NT2/D1 (cell line): ENCODE measurements around the gene MAN2B1.

Experiments
- SUZ12 ChIP-seq: IDR thresholded peaks from 2 replicates; pipeline ENCODE4 v1.6.1; 2011; ENCODE audit not compliant: insufficient read length, insufficient read depth; ENCODE audit errors: extremely low read depth
- YY1 ChIP-seq: IDR thresholded peaks from 2 replicates; pipeline ENCODE4 v1.6.1; 2011; ENCODE audit not compliant: insufficient read length, insufficient read depth
- ZNF274 ChIP-seq: IDR thresholded peaks from 2 replicates; pipeline ENCODE4 v1.6.1; 2011; ENCODE audit warnings: mild to moderate bottlenecking, low read depth, low read length

DNA sequence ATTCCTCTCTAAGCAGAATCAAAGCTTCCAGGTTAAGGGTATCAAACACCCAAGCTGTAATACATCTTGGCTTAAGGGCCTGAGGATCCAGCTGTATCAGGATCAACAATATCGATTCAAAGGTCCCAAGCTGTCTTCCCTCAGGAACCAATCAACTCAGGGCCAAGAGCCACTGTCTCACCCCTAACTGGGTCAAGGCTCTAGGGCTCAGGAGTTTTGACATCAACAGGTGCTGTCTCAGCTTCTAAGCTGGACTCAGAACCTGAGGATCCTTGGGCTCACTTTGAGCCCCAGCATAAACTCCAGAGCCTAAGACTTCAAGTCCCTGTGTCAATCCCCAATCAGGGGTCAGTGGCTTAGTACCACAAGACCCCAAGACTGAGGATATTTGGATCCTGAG lies 29.0 kb upstream of the MAN2B1 start:
- TF ChIP-seq YY1 (no peak), ZNF274 (no peak), SUZ12 (no peak)
